ENCODE results near the gene SSTR5.

Gene SSTR5

DNA sequence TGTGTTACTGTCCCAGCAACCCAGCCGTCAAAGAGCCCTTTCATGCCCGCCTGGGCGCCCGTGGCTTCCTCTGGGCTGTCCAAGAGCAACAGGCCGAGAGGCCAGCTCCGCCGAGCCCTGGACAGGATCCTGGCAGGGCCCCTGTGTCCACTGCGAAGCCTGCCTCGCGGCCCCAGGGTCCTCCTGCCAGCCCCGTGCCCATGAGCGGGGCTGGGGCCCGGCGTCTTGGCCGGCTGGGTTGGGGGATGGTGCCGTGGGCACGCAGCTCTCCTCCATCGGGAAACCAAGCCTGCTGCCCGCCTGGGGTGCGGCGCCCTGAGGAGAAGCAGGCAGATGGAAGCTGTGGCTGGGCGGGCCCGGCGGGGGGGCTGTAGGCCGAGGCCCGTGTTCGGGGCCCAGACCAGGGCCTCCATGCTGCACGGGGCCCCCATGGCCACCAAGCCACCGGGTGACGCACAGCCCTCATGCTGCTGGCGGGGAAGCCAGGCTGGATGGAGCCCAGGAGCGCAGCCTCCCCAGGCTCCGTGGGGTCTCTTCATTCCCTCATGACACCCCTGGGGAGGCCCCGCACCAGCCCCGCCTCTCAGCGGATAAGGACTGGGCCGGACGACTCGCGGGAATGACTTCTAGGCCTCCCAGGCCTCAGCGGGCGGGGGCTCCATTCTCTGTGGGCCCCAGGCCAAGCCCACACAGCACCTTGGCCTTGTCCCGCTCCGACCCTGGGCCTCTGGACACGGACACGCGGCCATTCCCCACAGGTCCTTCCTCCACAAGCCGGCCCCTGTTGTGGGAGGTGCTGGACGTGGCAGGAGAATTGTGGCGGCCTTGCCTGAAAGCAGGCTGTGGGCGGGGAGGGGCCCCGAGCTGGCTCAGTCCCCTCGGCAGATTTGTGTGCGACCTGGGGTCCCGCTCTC lies 23.9 kb downstream of the SSTR5 start, which contains the start of gene C1QTNF8:
TSS of gene C1QTNF8 (minus strand) at position 76 of the 914 bp plus-strand sequence. CDS start 1,322 bp downstream, outside the sequence.
- TF ChIP-seq MYC (IDR thresholded peaks at IDR 0.05; ENCODE audit: low read depth, low read length) (no peak), POLR2A (IDR thresholded peaks at IDR 0.05; ENCODE audit: extremely low read depth, insufficient read length) (no peak)
- TF ChIP-seq, protein P1, sequence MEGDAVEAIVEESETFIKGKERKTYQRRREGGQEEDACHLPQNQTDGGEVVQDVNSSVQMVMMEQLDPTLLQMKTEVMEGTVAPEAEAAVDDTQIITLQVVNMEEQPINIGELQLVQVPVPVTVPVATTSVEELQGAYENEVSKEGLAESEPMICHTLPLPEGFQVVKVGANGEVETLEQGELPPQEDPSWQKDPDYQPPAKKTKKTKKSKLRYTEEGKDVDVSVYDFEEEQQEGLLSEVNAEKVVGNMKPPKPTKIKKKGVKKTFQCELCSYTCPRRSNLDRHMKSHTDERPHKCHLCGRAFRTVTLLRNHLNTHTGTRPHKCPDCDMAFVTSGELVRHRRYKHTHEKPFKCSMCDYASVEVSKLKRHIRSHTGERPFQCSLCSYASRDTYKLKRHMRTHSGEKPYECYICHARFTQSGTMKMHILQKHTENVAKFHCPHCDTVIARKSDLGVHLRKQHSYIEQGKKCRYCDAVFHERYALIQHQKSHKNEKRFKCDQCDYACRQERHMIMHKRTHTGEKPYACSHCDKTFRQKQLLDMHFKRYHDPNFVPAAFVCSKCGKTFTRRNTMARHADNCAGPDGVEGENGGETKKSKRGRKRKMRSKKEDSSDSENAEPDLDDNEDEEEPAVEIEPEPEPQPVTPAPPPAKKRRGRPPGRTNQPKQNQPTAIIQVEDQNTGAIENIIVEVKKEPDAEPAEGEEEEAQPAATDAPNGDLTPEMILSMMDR (IDR thresholded peaks at IDR 0.05; ENCODE audit: low read depth, low read length), result no peak
- TF ChIP-seq, protein P2, sequence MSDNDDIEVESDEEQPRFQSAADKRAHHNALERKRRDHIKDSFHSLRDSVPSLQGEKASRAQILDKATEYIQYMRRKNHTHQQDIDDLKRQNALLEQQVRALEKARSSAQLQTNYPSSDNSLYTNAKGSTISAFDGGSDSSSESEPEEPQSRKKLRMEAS (IDR thresholded peaks at IDR 0.05; ENCODE audit: low read depth, low read length), result no peak
- no peak within 1 kb of the TSS for H3K4me3 ChIP-seq (ENCODE audit: low read depth, low read length)

DNA sequence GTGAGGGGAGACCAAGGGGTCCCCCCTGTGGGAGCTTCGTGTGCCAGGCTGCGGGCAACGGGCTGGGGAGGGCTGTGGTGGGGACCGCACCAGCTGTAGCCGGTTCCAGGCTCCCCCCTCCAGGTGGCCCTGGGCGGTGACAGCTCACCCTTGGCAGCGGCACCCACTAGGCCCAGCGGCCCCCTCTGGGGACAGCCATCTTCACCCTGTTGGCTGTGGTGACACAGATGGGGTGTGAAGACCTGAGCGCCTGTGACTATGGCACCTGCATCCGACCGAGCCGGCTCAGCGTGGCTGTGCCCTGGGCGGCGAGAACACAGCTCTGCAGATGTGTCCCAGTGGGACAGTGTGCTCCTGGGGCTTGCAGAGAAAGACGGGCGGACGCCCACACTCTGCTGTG lies 24.6 kb downstream of the SSTR5 start:
- H3K4me3 ChIP-seq (ENCODE audit: low read depth, low read length), result no peak overlapping the region
- TF ChIP-seq POLR2A (IDR thresholded peaks at IDR 0.05; ENCODE audit: extremely low read depth, insufficient read length) (no peak), MYC (IDR thresholded peaks at IDR 0.05; ENCODE audit: low read depth, low read length) (no peak)
- TF ChIP-seq, protein P2 (IDR thresholded peaks at IDR 0.05; ENCODE audit: low read depth, low read length), result no peak
- TF ChIP-seq, protein P1 (IDR thresholded peaks at IDR 0.05; ENCODE audit: low read depth, low read length), result no peak
- DNase-seq (ENCODE audit: low read depth), result no peak

More for the DNA sequence above, 23.9 kb downstream of the SSTR5 start, which contains the start of gene C1QTNF8:
- no peak for DNase-seq (ENCODE audit: low read depth)

DNA sequence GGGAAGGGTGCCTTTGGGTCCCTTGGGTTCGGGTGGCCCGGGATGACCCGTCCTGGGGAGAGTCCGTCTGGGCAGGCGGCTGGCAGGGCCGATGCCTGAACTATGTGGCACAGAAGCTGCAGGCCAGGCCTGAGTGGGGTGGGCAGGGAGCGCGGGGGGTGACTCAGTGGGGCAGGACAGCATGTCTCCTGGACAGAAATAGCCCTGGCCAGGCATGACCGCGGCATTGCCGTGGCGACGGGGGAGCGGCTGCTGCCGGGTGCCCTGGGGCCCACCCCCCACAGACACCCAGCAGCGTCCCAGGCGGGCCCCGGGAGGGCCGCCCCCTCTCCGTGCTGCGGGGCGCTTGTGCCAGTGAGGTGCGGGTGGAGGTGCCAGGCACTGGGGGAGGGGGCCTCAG lies 25.3 kb downstream of the SSTR5 start:
- H3K4me3 ChIP-seq (ENCODE audit: low read depth, low read length), result no peak overlapping the region
- no peak for DNase-seq (ENCODE audit: low read depth)
- TF ChIP-seq POLR2A (IDR thresholded peaks at IDR 0.05; ENCODE audit: extremely low read depth, insufficient read length), result no peak
- TF ChIP-seq, protein P2 (IDR thresholded peaks at IDR 0.05; ENCODE audit: low read depth, low read length), result no peak
- TF ChIP-seq, protein P1 (IDR thresholded peaks at IDR 0.05; ENCODE audit: low read depth, low read length), result no peak
- TF ChIP-seq MYC (IDR thresholded peaks at IDR 0.05; ENCODE audit: low read depth, low read length), result no peak

DNA sequence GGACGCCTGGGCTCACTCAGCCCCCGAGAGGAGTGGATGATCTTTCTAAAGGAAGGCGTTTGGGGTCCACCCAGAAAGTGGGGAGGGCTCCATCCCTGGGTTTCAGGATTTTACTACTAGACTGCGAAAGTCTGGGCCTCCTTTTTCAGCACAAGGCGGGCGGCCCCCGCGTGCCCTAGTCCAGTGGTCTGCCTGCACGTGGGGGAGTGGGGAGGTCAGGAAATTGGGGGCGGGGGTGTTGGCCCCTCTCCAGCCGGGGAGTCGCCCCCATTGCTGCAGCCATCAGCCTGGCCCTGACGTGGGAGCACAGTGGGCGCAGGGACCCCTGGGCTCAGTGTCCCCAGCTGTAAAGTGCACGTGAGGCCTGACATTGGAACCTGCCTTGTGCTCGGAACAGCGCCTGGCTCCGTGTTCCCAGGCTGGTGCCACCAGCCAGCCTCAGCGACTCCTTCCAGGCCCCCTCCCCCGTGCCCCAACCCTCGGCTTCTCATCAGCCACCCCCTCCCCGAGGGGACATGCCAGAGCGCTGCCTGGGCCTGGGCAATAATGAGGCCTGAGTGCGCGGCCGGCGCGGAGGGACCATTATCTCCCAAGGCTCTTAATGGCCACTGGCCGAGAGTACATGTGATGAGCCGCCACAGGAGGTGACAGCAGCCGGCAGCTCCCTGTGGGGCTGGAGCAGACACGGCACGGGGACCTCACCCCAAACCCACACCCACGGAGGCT lies 25.9 kb downstream of the SSTR5 start:
- no peak for TF ChIP-seq MYC (IDR thresholded peaks at IDR 0.05; ENCODE audit: low read depth, low read length)
- TF ChIP-seq POLR2A (IDR thresholded peaks at IDR 0.05; ENCODE audit: extremely low read depth, insufficient read length), result no peak
- TF ChIP-seq, protein P1 (IDR thresholded peaks at IDR 0.05; ENCODE audit: low read depth, low read length), result no peak
- TF ChIP-seq, protein P2 (IDR thresholded peaks at IDR 0.05; ENCODE audit: low read depth, low read length), result no peak
- H3K4me3 ChIP-seq (ENCODE audit: low read depth, low read length), result no peak overlapping the region
- no peak for DNase-seq (ENCODE audit: low read depth)

DNA sequence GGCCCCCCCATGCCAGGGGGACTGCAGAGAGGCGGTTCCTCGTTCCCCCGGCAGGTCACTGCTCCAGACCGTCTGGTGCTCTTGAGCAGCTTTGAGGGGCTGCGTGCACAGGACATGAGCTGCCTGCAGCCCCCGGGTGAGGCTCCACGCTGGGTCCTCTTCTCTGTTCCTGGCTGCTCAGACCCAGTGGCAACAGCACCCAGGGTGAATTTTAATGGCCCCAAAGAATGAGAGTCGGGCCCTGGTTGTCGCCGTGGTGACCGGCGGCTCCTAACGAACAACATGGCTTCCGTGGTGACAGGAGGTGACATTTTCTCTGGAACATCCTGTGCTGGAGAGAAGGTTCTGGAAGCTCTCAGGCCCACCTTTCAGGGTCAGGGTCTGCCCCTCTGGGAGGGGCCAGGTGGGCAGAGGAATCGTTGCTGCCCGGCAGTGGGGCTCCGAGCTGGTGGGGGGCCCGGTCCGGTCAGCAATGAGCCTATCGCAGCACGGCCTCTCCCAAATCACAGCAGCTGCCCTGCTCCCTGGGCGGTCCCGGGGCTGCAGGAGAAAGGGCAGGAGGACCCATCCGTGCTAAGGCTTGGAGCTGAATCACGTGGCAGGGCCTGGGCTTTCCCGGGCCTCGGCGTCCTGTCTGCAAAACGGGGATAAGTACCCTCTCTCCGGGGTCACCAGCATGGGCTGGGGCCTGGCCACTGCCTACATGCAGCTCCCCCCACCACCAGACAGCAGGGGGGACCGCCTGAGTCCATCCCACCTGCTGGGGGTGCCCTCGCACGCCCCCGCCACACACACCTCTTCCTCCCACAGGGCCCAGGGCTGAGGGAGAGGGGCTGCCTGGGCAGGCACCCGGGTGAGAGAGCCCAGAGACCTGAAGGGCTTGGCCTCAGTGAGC lies 26.9 kb downstream of the SSTR5 start:
- no peak for DNase-seq (ENCODE audit: low read depth)
- H3K4me3 ChIP-seq (ENCODE audit: low read depth, low read length), result no peak overlapping the region
- no peak for TF ChIP-seq POLR2A (IDR thresholded peaks at IDR 0.05; ENCODE audit: extremely low read depth, insufficient read length)
- TF ChIP-seq MYC (IDR thresholded peaks at IDR 0.05; ENCODE audit: low read depth, low read length), result no peak
- TF ChIP-seq, protein P2 (IDR thresholded peaks at IDR 0.05; ENCODE audit: low read depth, low read length), result no peak
- TF ChIP-seq, protein P1 (IDR thresholded peaks at IDR 0.05; ENCODE audit: low read depth, low read length), result no peak
